Stimulated activated CD8-positive, alpha-beta memory T cell treated with anti-CD3 and anti-CD28 coated beads, Interleukin-15, amount 100 ng/mL, for 4 hours (primary cell): ENCODE results near the gene MCM3AP.
"Not testable (repeated sequence)": the region's sequence is repeated elsewhere in the genome, so short reads cannot be mapped to it uniquely, and the experiment has no call there.

Source experiments
- DNase-seq, 2 donors: peaks; one replicate each; pipeline ENCODE4 v3.0.0-alpha.2; 2020; ENCODE audit warnings: low read depth in 2 of 2

Gene MCM3AP

GRCh38 chr21:46311568-46311967 is 26.2 kb upstream of the MCM3AP start:
- no peak for DNase-seq

- not testable (repeated sequence) for DNase-seq
Measured at GRCh38 chr21:46310260-46310659, 24.8 kb upstream of the MCM3AP start.

GRCh38 chr21:46308431-46308830 is 23.0 kb upstream of the MCM3AP start:
- no peak for DNase-seq

- DNase-seq = no peak
Measured at GRCh38 chr21:46307625-46308024, 22.2 kb upstream of the MCM3AP start.

GRCh38 chr21:46304955-46305354 is 19.5 kb upstream of the MCM3AP start:
- DNase-seq = no peak

- DNase-seq = no peak
Measured at GRCh38 chr21:46304437-46304836, 19.0 kb upstream of the MCM3AP start.

- DNase-seq = no peak
Measured at GRCh38 chr21:46301759-46302158, 16.3 kb upstream of the MCM3AP start.

GRCh38 chr21:46299167-46299566 is 13.8 kb upstream of the MCM3AP start:
- DNase-seq = no peak

GRCh38 chr21:46297338-46298271 is 12.2 kb upstream of the MCM3AP start:
- DNase-seq = no peak

- DNase-seq = peak; percentile 34 to 37
Measured at GRCh38 chr21:46295996-46296752, 10.8 kb upstream of the MCM3AP start.

GRCh38 chr21:46295177-46295770 is 9.9 kb upstream of the MCM3AP start:
- no peak for DNase-seq

- no peak for DNase-seq
Measured at GRCh38 chr21:46294647-46295176, 9.3 kb upstream of the MCM3AP start.

- DNase-seq = no peak
Measured at GRCh38 chr21:46291561-46291960, 6.2 kb upstream of the MCM3AP start.

GRCh38 chr21:46289655-46290179 is 4.3 kb upstream of the MCM3AP start:
- no peak for DNase-seq

- DNase-seq = no peak
Measured at GRCh38 chr21:46287541-46287940, 2.1 kb upstream of the MCM3AP start.

- no peak for DNase-seq
Measured at GRCh38 chr21:46286648-46287002, 1.2 kb upstream of the MCM3AP start.

- DNase-seq = peak; percentile 66 to 74
Measured at GRCh38 chr21:46285761-46286647, 593 bp upstream of the MCM3AP start, which contains the start of gene YBEY. Gene YBEY (plus strand): TSS chr21:46286342. CDS start chr21:46286914, 572 bp downstream.

GRCh38 chr21:46284733-46285132 is 678 bp downstream of the MCM3AP start:
- no peak for DNase-seq

- no peak for DNase-seq
Measured at GRCh38 chr21:46284077-46284644, 1.2 kb downstream of the MCM3AP start.

- DNase-seq = no peak
Measured at GRCh38 chr21:46274797-46275390, 10.5 kb downstream of the MCM3AP start.
